ENCODE data around the gene PTMS. TPM values are rescaled to one million over a fixed set of nuclear protein-coding genes. Genes with fewer than 3 reads are reported as not detected.

The PTMS gene
- total RNA-seq, 1 donor from 2014 or later = 69.1 TPM

DNA sequence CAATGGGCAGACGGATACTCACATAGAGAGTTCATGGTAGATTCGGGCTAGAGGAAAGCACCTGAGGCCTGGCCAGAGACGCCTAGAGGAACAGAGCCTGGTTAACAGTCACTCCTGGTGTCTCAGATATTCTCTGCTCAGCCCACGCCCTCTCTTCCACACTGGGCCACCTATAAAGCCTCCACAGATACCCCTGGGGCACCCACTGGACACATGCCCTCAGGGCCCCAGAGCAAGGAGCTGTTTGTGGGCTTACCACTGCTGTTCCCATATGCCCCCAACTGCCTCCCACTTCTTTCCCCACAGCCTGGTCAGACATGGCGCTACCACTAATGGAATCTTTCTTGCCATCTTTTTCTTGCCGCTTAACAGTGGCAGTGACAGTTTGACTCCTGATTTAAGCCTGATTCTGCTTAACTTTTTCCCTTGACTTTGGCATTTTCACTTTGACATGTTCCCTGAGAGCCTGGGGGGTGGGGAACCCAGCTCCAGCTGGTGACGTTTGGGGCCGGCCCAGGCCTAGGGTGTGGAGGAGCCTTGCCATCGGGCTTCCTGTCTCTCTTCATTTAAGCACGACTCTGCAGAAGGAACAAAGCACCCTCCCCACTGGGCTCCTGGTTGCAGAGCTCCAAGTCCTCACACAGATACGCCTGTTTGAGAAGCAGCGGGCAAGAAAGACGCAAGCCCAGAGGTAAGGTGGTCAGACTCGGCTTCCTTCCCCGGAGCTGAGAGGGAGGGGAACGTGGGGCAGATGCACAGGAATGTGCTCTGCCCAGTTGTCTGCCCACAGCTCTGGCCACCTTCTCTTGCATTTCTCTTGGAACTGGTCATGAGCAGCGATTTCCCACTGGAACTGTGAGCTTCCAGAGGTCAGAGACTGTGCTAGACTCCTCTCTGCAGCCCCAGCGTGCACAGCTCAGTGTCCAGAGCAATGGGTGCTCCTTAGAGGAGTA is 23.1 kb downstream of the PTMS start, which contains the start of gene CD4:
Gene CD4 (plus strand): TSS at position 557 of the 953 bp plus-strand sequence. CDS start 10,611 bp downstream, outside the sequence.
- DNase-seq (ENCODE audit: low read depth) = no peak

DNA sequence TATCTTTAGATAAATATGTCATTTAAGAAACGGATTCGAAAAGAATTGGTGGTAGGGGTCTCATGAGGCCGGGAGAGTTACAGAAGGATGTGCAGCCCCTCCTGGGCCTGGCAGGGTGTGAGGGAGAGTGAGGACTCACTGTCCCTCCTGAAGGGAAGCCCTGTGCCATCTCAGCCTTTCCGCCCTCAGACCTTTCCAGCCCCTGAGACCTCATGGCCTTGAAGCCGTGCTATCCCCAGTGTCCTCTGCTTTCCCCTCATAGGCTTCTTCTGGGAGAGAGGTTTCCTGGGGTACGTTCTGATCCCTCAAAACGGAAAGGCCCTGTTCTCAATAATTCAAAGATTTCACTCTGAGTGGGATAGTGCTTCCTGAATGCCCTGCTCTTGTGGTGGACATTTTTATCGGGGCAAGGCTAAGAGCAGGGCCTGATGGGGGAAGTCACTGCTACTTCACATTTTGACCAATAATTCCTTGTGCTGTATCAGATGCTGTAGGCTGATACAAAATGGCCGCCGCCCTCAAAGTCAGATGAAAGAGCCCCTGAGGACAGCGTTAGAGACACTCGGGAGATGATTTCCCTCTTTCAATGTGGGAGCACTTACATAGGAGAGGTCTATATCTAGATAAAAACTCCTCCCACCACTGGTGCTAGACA is 24.5 kb downstream of the PTMS start:
- no peak for DNase-seq (ENCODE audit: low read depth)

DNA sequence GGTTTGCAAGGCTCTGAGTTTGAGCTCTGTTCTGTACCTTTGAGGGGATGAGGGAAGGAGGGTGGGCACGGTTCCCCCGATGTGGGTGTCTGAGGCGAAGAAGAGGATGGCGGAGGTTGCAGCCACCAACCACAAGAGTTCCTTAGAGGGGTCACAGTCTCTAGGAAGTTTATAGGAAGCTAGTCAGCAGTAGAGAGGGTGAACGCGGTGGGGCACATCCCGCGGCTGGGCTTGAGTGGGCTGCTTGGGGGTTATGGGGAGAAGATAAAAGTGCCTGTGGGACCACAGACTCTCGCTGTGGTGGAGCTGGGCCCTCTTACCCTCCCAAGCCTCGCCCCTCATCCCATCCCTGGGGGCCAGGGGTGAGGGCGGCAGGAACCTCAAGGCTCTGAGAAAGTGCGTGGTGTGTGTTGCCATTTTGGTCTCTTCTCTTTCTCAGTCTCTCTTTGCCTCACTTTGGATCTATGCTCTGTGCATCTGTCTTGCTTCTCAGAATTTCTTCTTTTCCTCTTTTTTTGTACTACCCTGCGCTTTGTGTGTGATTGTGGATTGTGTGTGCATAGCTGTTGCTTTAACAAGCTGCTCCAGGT is 25.9 kb downstream of the PTMS start:
- no peak for DNase-seq (ENCODE audit: low read depth)

DNA sequence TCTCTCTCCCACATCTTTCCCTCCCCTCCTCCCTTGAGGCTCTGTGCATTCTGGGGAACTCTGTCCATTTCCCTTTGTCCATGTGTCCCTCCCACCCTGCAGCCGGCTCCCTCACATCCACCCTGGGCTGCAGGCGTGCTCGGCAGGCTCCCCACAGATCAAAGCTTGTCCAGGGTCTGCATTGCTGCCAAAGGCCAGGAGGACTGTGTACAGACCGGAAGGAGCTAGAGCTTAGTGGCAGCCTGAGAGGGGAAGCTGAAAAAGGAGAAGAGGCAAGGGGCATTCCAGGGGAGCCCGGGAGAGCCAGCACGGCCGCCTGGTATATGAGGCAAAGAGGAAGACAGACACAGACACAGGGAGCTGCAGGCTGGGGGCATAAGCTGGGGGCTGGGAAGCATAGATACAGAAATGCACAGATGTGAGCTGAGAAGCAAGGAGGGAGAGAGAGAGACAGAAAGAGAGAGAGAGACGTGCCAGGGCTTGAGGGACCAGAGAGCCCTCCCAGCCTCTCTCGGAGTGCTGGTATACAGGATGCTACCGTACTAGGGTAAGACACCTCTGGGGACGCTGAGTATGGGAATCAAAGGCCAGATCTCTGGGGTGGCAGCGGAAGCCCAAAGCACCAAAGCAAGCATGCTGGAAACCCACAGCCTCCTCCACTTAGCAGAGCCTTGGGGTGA is 26.5 kb downstream of the PTMS start:
- DNase-seq (ENCODE audit: low read depth) = no peak

DNA sequence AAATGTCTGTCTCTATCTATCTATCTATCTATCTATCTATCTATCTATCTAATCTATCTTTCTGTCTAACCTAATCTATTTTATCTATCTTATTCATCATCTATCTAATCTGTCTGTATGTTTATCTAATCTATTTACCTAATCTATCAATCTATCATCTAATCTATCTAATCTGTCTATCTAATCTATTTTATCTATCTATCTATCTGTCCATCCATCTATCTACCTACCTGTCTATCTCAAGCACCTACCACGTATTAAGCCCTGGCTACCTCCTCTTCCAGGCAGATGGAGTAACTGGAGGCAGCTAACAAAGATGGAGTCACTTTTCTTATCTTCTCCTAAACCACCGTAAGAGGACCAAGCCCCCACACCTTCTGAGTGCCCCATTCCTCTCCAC is 28.9 kb downstream of the PTMS start:
- DNase-seq (ENCODE audit: low read depth) = no peak

DNA sequence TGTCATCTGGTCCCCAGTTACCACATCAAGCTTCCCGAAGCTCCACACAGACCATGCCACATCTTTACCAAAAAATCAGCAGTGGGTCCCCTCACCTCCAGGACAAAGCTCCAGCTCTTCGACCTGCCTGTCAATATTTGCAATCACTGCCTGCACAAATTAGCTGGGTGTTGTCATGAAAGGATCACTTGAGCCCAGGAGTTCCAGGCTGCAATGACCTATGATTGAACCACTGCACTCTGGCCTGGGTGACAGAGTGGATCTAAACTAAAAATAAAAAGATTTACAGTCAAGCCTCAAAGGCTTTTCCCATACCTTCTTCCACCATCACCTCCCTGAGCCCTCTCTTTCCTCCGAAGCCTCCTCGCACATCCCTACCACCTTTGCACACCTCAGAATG is 30.4 kb downstream of the PTMS start:
- no peak for DNase-seq (ENCODE audit: low read depth)

DNA sequence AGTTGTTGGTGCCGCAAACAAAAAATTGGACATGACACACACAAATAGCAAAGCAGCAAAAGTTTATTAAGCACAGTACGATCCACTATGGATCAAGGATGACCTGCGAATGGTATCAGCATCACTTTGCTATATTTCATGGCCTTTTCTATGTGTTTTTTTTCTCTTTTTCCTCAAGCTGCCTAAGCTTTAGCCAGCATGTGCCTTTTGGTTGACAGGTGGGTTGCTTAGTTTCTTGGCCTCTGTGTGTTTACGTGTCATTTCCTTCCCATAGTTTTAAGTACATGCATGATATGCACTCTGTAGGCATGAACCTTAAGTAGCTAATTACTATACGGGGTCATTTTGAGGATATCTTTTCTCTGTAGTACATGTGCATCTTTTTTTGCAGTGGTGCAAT is 33.0 kb downstream of the PTMS start:
- no peak for DNase-seq (ENCODE audit: low read depth)

DNA sequence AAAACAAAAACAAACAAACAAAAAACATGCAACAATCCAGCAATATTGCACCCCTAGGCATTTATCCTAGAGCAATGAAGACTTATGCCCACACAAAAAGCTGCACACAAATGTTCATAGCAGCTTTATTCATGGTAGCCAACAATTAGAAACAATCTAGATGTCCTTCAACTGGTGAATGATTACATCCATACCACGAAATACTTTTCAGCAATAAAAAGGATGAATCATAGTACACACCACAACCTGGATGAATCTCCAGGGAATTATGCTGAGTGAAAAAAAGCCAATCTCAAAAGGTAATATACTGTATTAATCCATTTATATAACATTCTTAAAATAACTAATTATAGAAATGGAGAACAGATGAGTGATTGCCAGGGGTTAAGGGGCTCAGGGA is 41.0 kb downstream of the PTMS start:
- peak; percentile 39 for DNase-seq (ENCODE audit: low read depth)

DNA sequence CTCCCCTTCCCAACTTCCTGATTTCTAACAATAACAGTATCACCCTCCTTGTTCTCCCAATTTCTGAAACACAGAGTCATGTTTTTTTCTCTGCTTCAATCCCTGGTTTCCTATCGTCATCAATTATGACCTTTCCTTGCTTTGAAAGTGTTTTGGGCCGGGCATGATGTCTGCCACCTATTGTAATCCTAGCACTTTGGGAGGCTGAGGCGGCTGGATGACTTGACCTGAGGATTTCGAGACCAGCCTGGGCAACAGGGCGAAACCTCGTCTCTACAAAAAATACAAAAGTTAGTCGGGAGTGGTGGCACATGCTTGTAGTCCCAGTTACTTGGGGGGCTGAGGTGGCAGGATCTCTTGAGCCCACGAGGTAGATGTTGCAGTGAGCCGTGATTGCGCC is 42.9 kb downstream of the PTMS start:
- DNase-seq (ENCODE audit: low read depth) = no peak

DNA sequence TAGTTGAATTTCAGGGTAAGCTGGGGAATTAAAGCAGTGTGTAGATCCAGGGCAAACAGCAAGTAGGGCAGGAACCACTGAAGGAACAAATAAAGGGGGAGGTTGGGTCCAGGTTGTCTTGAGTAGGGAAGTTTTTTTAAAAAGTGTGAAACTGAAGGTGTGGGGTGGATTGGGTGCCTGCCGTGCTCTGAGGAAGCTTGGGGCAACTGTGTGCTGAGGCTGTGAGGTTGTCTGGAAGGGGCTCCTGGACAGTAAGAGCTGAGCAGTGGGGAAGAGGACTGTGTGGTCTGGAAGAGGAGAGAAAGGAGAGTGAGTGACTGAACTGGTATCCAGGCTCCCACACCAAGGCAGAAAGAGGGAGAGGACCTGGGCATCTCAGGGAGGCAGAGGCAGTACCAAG is 44.6 kb downstream of the PTMS start:
- DNase-seq (ENCODE audit: low read depth) = no peak

DNA sequence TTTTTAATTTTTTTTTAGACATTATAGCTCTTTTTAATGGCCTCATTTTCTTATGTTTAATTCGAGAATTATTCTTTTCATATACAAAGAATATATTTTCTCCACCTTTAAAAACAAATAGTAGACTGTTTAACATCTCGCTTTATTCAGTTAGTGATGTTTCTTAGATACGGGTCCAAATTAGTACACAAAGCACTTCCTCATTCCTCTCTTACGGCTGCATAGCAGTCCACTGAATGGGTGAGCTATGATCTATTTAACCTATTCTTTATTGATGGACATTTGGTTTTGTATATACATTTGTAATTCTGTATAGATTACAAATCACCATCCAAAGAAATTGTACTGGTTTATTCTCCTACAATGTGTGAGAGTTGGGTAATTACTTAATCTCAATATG is 47.2 kb downstream of the PTMS start:
- DNase-seq (ENCODE audit: low read depth) = no peak

DNA sequence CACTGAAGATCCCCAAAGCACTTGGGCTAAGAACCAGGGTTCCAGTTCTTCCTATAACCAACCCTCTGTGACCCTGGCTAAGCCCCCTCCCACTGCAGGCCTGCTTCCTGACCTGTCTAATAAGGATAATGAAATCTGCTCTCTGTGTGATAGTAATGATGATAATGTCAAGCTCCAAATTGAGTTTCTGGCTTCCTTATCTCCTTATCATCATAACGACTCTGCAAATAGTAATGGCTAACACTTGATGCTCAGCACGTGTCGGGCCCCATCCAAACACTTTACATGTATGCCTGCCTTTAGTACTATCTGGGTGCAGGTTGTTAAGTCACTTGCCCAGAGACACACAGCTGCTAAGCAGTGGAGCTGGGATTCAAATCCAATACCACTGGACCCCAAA is 50.4 kb downstream of the PTMS start:
- no peak for DNase-seq (ENCODE audit: low read depth)

DNA sequence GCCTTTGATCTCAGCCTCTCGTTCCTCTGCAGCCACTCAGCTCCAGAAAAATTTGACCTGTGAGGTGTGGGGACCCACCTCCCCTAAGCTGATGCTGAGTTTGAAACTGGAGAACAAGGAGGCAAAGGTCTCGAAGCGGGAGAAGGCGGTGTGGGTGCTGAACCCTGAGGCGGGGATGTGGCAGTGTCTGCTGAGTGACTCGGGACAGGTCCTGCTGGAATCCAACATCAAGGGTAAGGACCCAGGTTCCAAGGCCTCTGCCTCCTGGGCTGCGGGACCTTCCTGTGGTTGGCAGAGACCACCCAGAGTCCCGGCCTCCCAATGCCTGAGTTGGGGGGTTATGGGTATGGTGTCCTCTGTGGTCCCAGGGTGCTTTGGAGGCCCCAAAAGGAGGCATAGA is 50.9 kb downstream of the PTMS start:
- no peak for DNase-seq (ENCODE audit: low read depth)

DNA sequence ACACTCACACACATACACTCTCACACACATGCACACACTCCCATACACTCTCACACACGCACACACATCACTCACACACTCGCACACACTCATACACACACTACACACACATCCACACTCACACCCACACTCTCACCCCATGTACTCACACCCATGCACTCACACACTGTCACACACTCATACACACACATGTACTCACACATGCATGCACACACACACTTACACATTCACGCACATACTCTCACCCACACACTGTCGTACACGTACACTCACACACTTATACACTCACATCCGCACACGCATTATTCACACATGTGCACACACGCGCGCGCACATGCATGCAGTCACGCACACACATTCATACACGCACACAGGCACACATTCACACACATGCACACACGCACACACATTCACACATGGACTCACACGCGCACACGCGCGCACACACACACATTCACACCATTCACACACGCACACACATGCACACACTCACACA is 51.5 kb downstream of the PTMS start:
- no peak for DNase-seq (ENCODE audit: low read depth)

DNA sequence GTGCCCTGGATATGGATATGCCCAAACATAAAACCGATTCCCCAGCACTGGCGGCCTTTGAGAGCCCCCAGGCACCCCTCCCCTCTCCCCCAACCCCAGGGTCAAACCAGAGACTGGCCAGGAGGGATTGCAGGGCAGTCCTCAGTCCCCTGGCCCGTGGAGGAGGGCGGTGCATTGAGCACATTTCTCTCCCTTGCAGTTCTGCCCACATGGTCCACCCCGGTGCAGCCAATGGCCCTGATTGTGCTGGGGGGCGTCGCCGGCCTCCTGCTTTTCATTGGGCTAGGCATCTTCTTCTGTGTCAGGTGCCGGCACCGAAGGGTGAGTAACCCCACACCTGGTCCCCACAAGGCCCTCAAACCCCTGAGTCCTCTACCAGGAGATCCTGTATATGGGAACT is 52.1 kb downstream of the PTMS start:
- DNase-seq (ENCODE audit: low read depth) = no peak

DNA sequence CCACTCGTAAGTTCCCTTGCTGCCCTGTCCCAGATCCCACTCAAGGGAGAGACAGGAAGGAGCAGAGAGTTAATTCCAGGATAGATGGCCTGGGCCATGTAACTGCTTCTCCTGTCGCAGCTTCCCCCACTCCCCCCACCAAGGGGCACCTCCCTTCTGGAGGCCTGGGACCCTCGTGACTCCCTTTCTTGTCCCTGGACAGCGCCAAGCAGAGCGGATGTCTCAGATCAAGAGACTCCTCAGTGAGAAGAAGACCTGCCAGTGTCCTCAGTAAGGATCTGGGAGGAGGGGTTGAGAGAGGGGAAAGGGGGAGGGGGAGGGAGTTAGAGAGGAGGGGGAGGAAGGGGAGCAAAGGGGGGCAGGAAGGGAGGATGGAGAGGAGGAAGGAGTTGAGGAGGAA is 52.5 kb downstream of the PTMS start:
- no peak for DNase-seq (ENCODE audit: low read depth)

DNA sequence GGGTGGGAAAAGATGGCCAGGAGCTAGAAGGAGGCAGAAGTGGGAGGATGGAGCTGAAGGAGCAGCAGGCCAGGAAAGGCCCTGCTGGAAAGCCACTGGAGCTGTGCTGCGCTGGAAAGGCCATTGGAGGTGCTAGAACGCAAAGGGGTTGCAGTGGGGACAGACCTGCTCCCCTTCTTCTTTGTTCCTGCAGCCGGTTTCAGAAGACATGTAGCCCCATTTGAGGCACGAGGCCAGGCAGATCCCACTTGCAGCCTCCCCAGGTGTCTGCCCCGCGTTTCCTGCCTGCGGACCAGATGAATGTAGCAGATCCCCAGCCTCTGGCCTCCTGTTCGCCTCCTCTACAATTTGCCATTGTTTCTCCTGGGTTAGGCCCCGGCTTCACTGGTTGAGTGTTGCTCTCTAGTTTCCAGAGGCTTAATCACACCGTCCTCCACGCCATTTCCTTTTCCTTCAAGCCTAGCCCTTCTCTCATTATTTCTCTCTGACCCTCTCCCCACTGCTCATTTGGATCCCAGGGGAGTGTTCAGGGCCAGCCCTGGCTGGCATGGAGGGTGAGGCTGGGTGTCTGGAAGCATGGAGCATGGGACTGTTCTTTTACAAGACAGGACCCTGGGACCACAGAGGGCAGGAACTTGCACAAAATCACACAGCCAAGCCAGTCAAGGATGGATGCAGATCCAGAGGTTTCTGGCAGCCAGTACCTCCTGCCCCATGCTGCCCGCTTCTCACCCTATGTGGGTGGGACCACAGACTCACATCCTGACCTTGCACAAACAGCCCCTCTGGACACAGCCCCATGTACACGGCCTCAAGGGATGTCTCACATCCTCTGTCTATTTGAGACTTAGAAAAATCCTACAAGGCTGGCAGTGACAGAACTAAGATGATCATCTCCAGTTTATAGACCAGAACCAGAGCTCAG is 53.2 kb downstream of the PTMS start:
- DNase-seq (ENCODE audit: low read depth) = no peak

DNA sequence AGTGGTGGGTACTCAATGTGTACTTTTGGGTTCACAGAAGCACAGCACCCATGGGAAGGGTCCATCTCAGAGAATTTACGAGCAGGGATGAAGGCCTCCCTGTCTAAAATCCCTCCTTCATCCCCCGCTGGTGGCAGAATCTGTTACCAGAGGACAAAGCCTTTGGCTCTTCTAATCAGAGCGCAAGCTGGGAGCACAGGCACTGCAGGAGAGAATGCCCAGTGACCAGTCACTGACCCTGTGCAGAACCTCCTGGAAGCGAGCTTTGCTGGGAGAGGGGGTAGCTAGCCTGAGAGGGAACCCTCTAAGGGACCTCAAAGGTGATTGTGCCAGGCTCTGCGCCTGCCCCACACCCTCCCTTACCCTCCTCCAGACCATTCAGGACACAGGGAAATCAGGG is 54.0 kb downstream of the PTMS start:
- DNase-seq (ENCODE audit: low read depth) = no peak
